ENCODE measurements around the gene IFNA13. TPM values are rescaled to one million over a fixed set of nuclear protein-coding genes. Genes with fewer than 3 reads are reported as not detected.
"Not testable (repeated sequence)": the region's sequence is repeated elsewhere in the genome, so short reads cannot be mapped to it uniquely, and the experiment has no call there.

IFNA13 gene
- total RNA-seq, 4 donors from 2014 or later: not detected

DNA sequence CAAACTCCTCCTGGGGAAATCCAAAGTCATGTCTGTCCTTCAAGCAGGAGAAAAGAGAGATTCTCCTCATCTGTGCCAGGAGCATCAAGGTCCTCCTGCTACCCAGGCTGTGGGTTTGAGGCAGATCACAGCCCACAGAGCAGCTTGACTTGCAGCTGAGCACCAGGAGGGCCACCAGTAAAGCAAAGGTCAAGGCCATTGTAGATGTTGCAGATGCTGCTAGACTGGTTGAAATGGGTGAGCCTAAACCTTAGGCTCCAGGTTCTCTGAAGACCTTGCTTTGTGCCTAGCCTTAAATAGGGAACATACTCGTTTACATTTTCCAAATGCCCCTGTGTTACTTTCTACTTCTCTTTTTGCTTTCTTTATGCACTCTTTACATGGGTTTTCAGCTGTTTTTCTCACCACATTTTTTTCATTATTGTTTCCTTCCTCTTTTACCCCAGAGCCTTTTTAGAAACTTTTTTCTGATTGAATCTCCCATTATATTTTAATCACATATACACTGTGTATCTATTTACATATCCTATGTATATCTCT is 17.3 kb upstream of the IFNA13 start, which contains the start of gene IFNA2:
IFNA2 (minus strand) TSS at position 268 of the 540 bp plus-strand sequence; CDS start at position 199, 69 bp downstream.
- H3K9me3 ChIP-seq: no peaks in the 10 kb centered on the region
- H3K36me3 ChIP-seq: no peaks in the 10 kb centered on the region
- intact Hi-C loops (cut with DNase I): no loop called here
- no peak within 1 kb of the TSS for H3K27ac ChIP-seq (replicated peaks in 1 of 4)
- no peak for TF ChIP-seq POLR2A (IDR thresholded peaks at IDR 0.05; ENCODE audit: low read depth)
- TF ChIP-seq EP300 (IDR thresholded peaks at IDR 0.05): no peak
- TF ChIP-seq, protein P1, sequence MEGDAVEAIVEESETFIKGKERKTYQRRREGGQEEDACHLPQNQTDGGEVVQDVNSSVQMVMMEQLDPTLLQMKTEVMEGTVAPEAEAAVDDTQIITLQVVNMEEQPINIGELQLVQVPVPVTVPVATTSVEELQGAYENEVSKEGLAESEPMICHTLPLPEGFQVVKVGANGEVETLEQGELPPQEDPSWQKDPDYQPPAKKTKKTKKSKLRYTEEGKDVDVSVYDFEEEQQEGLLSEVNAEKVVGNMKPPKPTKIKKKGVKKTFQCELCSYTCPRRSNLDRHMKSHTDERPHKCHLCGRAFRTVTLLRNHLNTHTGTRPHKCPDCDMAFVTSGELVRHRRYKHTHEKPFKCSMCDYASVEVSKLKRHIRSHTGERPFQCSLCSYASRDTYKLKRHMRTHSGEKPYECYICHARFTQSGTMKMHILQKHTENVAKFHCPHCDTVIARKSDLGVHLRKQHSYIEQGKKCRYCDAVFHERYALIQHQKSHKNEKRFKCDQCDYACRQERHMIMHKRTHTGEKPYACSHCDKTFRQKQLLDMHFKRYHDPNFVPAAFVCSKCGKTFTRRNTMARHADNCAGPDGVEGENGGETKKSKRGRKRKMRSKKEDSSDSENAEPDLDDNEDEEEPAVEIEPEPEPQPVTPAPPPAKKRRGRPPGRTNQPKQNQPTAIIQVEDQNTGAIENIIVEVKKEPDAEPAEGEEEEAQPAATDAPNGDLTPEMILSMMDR (IDR thresholded peaks at IDR 0.05): no peak
- no peak for TF ChIP-seq POLR2AphosphoS5 (IDR thresholded peaks at IDR 0.05)
- DNase-seq (ENCODE audit: extremely low spot score): no peak
- H3K4me1 ChIP-seq: no peaks in the 10 kb centered on the region
- H3K27me3 ChIP-seq: peaks cover 0 to 15% (median 0%) of the 10 kb centered on the region in 4 donors
- H3K4me3 ChIP-seq: no peak within 1 kb of the TSS
- 71% methylated on average over 1 of the region's 1 CpG for WGBS

DNA sequence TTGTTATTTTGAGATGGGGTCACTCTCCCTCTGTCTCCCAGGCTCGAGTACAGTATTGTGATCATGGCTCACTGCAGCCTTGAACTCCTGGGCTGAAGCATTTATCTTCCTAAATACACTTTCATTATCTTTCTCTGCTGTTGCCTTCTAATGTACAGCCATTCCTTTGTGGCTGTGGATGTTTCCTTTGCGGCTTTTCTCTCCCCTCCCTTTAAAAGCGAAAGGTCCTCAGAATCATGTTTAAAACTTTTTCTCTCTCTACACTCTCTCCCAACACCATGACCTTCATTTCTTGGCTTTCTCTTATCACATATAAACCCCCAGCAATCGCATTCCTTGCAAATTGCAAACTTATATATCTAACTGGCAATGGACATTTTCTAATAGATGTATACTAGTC is 15.8 kb upstream of the IFNA13 start:
- H3K9me3 ChIP-seq: no peaks in the 10 kb centered on the region
- no peak overlapping the region for H3K4me3 ChIP-seq
- intact Hi-C loops (cut with DNase I): no loop called here
- DNase-seq (ENCODE audit: extremely low spot score): no peak
- TF ChIP-seq POLR2A (IDR thresholded peaks at IDR 0.05; ENCODE audit: low read depth) (no peak), EP300 (IDR thresholded peaks at IDR 0.05) (no peak), POLR2AphosphoS5 (IDR thresholded peaks at IDR 0.05) (no peak)
- TF ChIP-seq, protein P1 (IDR thresholded peaks at IDR 0.05): no peak
- WGBS: 62% methylated on average over 4 of the region's 4 CpGs
- no peak overlapping the region for H3K27ac ChIP-seq (replicated peaks in 1 of 4)
- H3K4me1 ChIP-seq: no peaks in the 10 kb centered on the region
- no peaks in the 10 kb centered on the region for H3K36me3 ChIP-seq
- peaks cover 0 to 15% (median 0%) of the 10 kb centered on the region in 4 donors for H3K27me3 ChIP-seq

DNA sequence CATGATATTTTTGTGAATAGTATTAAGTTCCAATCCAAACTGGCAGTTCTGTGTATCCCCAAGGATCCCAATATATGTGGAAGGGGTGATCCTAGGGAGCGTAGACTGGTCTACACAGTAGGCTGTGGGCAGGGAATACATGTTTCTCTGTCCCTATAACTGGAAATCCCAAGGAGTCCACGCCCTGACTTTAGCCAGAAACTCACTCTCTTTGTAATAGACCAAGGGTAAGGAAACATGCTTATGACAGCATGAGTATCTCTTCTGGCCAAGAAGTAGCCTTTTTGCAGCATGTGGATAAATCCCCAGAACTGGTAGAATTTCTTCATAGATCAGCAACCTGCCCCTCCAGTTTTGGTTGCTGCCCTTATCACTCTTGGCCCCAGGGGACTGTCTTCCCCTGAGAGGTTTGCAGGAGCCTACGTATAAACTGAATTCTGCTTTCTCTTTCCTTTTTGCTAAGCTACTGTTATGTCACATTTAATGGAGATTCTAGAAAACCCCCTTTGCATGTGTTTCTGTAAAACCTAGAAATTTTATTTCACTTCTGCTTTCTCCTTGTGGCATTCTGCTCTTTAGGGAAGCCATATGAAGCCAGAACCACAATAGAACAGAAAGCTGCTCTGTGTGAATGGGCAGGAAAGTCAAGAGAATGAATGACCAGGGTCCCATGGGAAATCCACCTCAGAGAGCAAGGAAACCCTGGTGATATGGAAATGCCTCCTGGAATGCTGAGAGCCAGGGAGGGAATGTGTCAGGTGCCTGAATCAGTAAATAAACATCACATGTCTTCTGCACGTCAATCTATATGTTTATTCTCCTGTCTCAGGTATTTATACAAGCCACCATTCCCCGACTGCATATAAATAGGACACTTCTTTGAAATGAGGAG is 13.8 kb upstream of the IFNA13 start:
- TF ChIP-seq POLR2A (IDR thresholded peaks at IDR 0.05; ENCODE audit: low read depth) (no peak), POLR2AphosphoS5 (IDR thresholded peaks at IDR 0.05) (no peak), EP300 (IDR thresholded peaks at IDR 0.05) (no peak)
- TF ChIP-seq, protein P1 (IDR thresholded peaks at IDR 0.05): no peak
- no peaks in the 10 kb centered on the region for H3K4me1 ChIP-seq
- no peak overlapping the region for H3K4me3 ChIP-seq
- WGBS: 49% methylated on average over 5 of the region's 5 CpGs
- no peaks in the 10 kb centered on the region for H3K9me3 ChIP-seq
- H3K27ac ChIP-seq (replicated peaks in 1 of 4): no peak overlapping the region
- DNase-seq (ENCODE audit: extremely low spot score): no peak
- H3K36me3 ChIP-seq: no peaks in the 10 kb centered on the region
- intact Hi-C loops (cut with DNase I): no loop called here
- H3K27me3 ChIP-seq: peaks cover 0 to 7% (median 0%) of the 10 kb centered on the region in 4 donors

DNA sequence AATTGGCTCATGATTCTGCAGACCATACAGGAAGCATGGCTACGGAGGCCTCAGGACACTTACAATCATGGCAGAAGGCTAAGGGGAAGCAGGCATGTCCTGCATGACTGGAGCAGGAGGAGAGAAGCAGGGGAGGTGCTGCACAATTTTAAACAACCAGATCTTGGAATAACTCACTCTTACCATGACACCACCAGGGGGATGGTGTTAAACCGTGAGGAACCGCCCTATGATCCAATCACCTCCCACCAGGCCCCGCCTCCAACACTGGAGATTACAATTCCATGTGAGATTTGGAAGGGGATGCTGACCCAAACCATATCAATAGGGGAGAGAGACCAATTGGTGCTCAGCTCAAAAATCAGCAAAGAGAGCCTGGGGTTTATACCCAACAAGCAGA is 3.6 kb upstream of the IFNA13 start:
- H3K27me3 ChIP-seq; H3K4me3 ChIP-seq; H3K36me3 ChIP-seq; H3K27ac ChIP-seq (replicated peaks in 1 of 4); H3K4me1 ChIP-seq; H3K9me3 ChIP-seq; intact Hi-C loops (cut with DNase I); DNase-seq (ENCODE audit: extremely low spot score): not testable (repeated sequence)
- 58% methylated on average over 2 of the region's 4 CpGs for WGBS

DNA sequence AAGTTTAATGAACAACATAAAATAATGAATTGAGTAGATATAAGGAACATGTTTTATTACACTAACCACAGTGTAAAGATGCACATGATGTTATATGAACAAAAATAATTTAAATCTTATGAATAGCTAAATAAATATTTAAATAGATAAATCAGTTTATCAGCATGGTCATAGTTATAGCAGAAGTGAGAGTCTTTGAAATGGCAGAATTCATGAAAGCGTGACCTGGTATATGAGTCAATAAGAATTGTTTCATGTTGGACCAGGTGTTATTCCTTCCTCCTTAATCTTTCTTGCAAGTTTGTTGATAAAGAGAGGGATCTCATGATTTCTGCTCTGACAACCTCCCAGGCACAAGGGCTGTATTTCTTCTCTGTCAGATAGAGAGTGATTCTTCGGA is 688 bp downstream of the IFNA13 start:
- intact Hi-C loops (cut with DNase I); H3K27me3 ChIP-seq; H3K36me3 ChIP-seq; H3K9me3 ChIP-seq; H3K4me1 ChIP-seq; H3K4me3 ChIP-seq; H3K27ac ChIP-seq (replicated peaks in 1 of 4); DNase-seq (ENCODE audit: extremely low spot score): not testable (repeated sequence)
- WGBS: 91% methylated on average over 1 of the region's 2 CpGs

Measured in esophagus muscularis mucosa (tissue), 4 donors.